Measurements from ENCODE around the gene STRN3.
"Not testable (repeated sequence)": the region's sequence is repeated elsewhere in the genome, so short reads cannot be mapped to it uniquely, and the experiment has no call there.

STRN3 gene

DNA sequence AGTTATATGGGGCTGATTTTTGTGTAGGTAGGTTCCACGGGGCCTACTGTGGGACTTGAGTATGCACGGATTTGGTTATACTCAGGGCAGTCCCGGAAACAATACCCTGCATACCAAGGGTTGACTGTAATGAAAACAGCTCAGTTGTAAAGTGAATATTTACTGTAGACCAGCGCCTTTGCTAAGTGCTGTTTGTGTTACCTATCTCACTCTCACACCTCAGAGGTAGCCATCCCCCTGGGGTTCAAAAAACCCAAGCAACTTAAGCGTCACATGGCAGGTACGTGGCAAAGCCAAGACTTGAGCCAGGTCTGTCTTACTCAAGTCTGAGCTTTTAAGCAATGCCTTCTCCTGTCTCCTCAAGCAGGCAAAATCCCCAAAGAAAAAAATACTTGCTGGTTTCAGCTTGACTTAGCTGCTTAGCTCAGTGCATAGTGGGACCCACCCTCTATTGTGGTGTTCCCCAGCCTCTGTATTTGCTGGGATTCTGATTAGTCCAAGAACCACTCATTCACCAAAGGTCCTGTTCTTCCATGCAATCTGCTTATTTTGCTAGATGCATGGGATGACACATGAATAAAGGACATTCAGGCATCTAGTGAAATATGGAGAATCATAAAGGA lies 34.2 kb upstream of the STRN3 start:
- H3K27ac ChIP-seq (ENCODE audit: low read depth, low read length, poor library complexity, severe bottlenecking), result no peak overlapping the region
- H3K9me2 ChIP-seq (ENCODE audit: low read depth, low read length), result no peaks in the 10 kb centered on the region
- H3K4me1 ChIP-seq (ENCODE audit: insufficient read depth, low read length, severe bottlenecking), result peaks cover 11% of the 10 kb centered on the region
- no peak overlapping the region for H3K4me2 ChIP-seq (ENCODE audit: low read length)
- no peak overlapping the region for H2AFZ ChIP-seq (ENCODE audit: low read length)
- H3K9ac ChIP-seq (ENCODE audit: low read length), result no peak overlapping the region
- no peak for TF ChIP-seq EZH2 (IDR thresholded peaks at IDR 0.05; ENCODE audit: borderline replicate concordance, low read length)
- no peak for TF ChIP-seq CTCF (IDR thresholded peaks at IDR 0.05; ENCODE audit: low read length)
- no peak overlapping the region for H3K4me3 ChIP-seq (ENCODE audit: low read depth, low read length, poor library complexity, severe bottlenecking)
- H3K27me3 ChIP-seq (ENCODE audit: insufficient read depth, low read length), result no peaks in the 10 kb centered on the region
- H3F3A ChIP-seq (ENCODE audit: insufficient read depth, low read length), result no peaks in the 10 kb centered on the region
- H3K9me3 ChIP-seq (ENCODE audit: low read length), result no peaks in the 10 kb centered on the region
- H3K79me2 ChIP-seq (ENCODE audit: insufficient read depth, low read length), result no peaks in the 10 kb centered on the region
- H3K36me3 ChIP-seq (ENCODE audit: insufficient read depth, low read length), result no peaks in the 10 kb centered on the region
- no peaks in the 10 kb centered on the region for H4K20me1 ChIP-seq (ENCODE audit: insufficient read depth, low read length)

DNA sequence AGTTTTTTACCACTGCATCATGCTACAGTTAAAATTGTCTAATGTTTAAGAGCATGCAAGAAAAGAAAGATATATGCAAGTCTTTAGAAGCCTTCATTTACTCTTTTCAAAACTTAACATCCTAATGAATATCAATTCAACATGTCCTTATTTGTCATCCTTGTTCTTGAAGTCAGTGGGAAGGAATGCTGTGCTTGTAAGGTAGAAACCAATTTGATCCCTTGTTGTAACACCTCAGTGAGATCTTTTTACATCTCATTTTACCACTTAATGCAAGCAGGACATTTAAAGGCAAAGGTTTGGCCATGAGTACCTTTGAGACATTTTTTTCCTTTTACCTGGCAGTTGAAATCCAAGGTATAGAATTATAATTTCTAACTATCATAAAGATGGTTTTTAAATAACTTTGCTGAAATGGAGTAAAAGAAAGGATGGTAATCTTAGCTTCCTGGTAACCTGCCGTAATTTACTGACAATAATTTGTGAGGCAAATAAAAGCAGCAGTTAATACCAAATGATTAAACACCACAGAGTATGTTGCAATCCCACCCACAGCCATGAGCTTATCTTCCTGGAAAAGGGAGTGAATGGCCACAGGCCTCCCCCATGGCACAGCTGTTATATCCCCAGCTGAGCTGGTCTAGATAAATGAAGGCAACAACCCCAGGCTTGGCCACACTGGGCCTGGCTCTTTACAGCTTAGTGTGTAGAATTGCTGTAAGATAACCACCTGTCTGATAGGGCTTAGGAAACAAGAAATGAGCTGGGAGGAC lies 33.2 kb upstream of the STRN3 start:
- H4K20me1 ChIP-seq (ENCODE audit: insufficient read depth, low read length), result no peaks in the 10 kb centered on the region
- H3K9me3 ChIP-seq (ENCODE audit: low read length), result no peaks in the 10 kb centered on the region
- H3K4me1 ChIP-seq (ENCODE audit: insufficient read depth, low read length, severe bottlenecking), result peaks cover 11% of the 10 kb centered on the region
- no peaks in the 10 kb centered on the region for H3K36me3 ChIP-seq (ENCODE audit: insufficient read depth, low read length)
- H3F3A ChIP-seq (ENCODE audit: insufficient read depth, low read length), result no peaks in the 10 kb centered on the region
- no peaks in the 10 kb centered on the region for H3K9me2 ChIP-seq (ENCODE audit: low read depth, low read length)
- no peak overlapping the region for H3K4me3 ChIP-seq (ENCODE audit: low read depth, low read length, poor library complexity, severe bottlenecking)
- no peak overlapping the region for H3K4me2 ChIP-seq (ENCODE audit: low read length)
- H3K27ac ChIP-seq (ENCODE audit: low read depth, low read length, poor library complexity, severe bottlenecking), result no peak overlapping the region
- TF ChIP-seq EZH2 (IDR thresholded peaks at IDR 0.05; ENCODE audit: borderline replicate concordance, low read length), result no peak
- no peaks in the 10 kb centered on the region for H3K79me2 ChIP-seq (ENCODE audit: insufficient read depth, low read length)
- no peak overlapping the region for H2AFZ ChIP-seq (ENCODE audit: low read length)
- H3K27me3 ChIP-seq (ENCODE audit: insufficient read depth, low read length), result no peaks in the 10 kb centered on the region
- H3K9ac ChIP-seq (ENCODE audit: low read length), result no peak overlapping the region

- H3K4me2 ChIP-seq (ENCODE audit: low read length), result no peak overlapping the region
- no peak for TF ChIP-seq EZH2 (IDR thresholded peaks at IDR 0.05; ENCODE audit: borderline replicate concordance, low read length)
- no peak overlapping the region for H3K27ac ChIP-seq (ENCODE audit: low read depth, low read length, poor library complexity, severe bottlenecking)
- H3K4me1 ChIP-seq (ENCODE audit: insufficient read depth, low read length, severe bottlenecking), result peaks cover 11% of the 10 kb centered on the region
- H3F3A ChIP-seq (ENCODE audit: insufficient read depth, low read length), result no peaks in the 10 kb centered on the region
- H4K20me1 ChIP-seq (ENCODE audit: insufficient read depth, low read length), result no peaks in the 10 kb centered on the region
- H3K9me3 ChIP-seq (ENCODE audit: low read length), result no peaks in the 10 kb centered on the region
- H3K4me3 ChIP-seq (ENCODE audit: low read depth, low read length, poor library complexity, severe bottlenecking), result no peak overlapping the region
- H3K9me2 ChIP-seq (ENCODE audit: low read depth, low read length), result no peaks in the 10 kb centered on the region
- H2AFZ ChIP-seq (ENCODE audit: low read length), result no peak overlapping the region
- H3K9ac ChIP-seq (ENCODE audit: low read length), result no peak overlapping the region
- H3K79me2 ChIP-seq (ENCODE audit: insufficient read depth, low read length), result no peaks in the 10 kb centered on the region
- H3K27me3 ChIP-seq (ENCODE audit: insufficient read depth, low read length), result no peaks in the 10 kb centered on the region
- H3K36me3 ChIP-seq (ENCODE audit: insufficient read depth, low read length), result no peaks in the 10 kb centered on the region
Measured at GRCh38 chr14:31057701-31058364, 31.7 kb upstream of the STRN3 start.

- H3F3A ChIP-seq (ENCODE audit: insufficient read depth, low read length), result no peaks in the 10 kb centered on the region
- H3K79me2 ChIP-seq (ENCODE audit: insufficient read depth, low read length), result no peaks in the 10 kb centered on the region
- no peak overlapping the region for H3K27ac ChIP-seq (ENCODE audit: low read depth, low read length, poor library complexity, severe bottlenecking)
- TF ChIP-seq EZH2 (IDR thresholded peaks at IDR 0.05; ENCODE audit: borderline replicate concordance, low read length) (no peak), CTCF (IDR thresholded peaks at IDR 0.05; ENCODE audit: low read length) (no peak)
- H3K36me3 ChIP-seq (ENCODE audit: insufficient read depth, low read length), result no peaks in the 10 kb centered on the region
- peaks cover 11% of the 10 kb centered on the region for H3K4me1 ChIP-seq (ENCODE audit: insufficient read depth, low read length, severe bottlenecking)
- H3K27me3 ChIP-seq (ENCODE audit: insufficient read depth, low read length), result no peaks in the 10 kb centered on the region
- no peak overlapping the region for H2AFZ ChIP-seq (ENCODE audit: low read length)
- no peaks in the 10 kb centered on the region for H3K9me2 ChIP-seq (ENCODE audit: low read depth, low read length)
- H4K20me1 ChIP-seq (ENCODE audit: insufficient read depth, low read length), result no peaks in the 10 kb centered on the region
- H3K9me3 ChIP-seq (ENCODE audit: low read length), result no peaks in the 10 kb centered on the region
- H3K4me3 ChIP-seq (ENCODE audit: low read depth, low read length, poor library complexity, severe bottlenecking), result no peak overlapping the region
- no peak overlapping the region for H3K9ac ChIP-seq (ENCODE audit: low read length)
- H3K4me2 ChIP-seq (ENCODE audit: low read length), result no peak overlapping the region
Measured at GRCh38 chr14:31057035-31057434, 30.9 kb upstream of the STRN3 start.

GRCh38 chr14:31052905-31053586 lies 26.9 kb upstream of the STRN3 start:
- not testable (repeated sequence) for H3K79me2 ChIP-seq (ENCODE audit: insufficient read depth, low read length); H4K20me1 ChIP-seq (ENCODE audit: insufficient read depth, low read length); H3K27me3 ChIP-seq (ENCODE audit: insufficient read depth, low read length); H3F3A ChIP-seq (ENCODE audit: insufficient read depth, low read length); H3K4me1 ChIP-seq (ENCODE audit: insufficient read depth, low read length, severe bottlenecking); H3K9me3 ChIP-seq (ENCODE audit: low read length); H2AFZ ChIP-seq (ENCODE audit: low read length); H3K27ac ChIP-seq (ENCODE audit: low read depth, low read length, poor library complexity, severe bottlenecking); H3K9ac ChIP-seq (ENCODE audit: low read length); H3K36me3 ChIP-seq (ENCODE audit: insufficient read depth, low read length); H3K4me2 ChIP-seq (ENCODE audit: low read length); H3K4me3 ChIP-seq (ENCODE audit: low read depth, low read length, poor library complexity, severe bottlenecking); H3K9me2 ChIP-seq (ENCODE audit: low read depth, low read length)

Measured in OCI-LY1 (cell line).